HepG2 (cell line): ENCODE measurements around the gene ZNF22. TPM values are rescaled to one million over a fixed set of nuclear protein-coding genes. Genes with fewer than 3 reads are reported as not detected.

Experiments
- CHCHD3 ChIP-seq: sonication (generic); formaldehyde crosslinking; IDR thresholded peaks from 2 replicates; pipeline ENCODE4 v1.8.0; 2022; ENCODE audit warnings: mild to moderate bottlenecking, missing genetic modification reagents, moderate library complexity
- GLI4 ChIP-seq: sonication (generic); formaldehyde crosslinking; IDR thresholded peaks from 2 replicates; pipeline ENCODE4 v1.5.1; 2020; ENCODE audit warnings: missing genetic modification reagents, mild to moderate bottlenecking, moderate library complexity, borderline replicate concordance
- HNRNPH1 ChIP-seq: fragments of 200-400 bp; formaldehyde crosslinking; optimal IDR thresholded peaks from 2 replicates; pipeline ENCODE3; 2017; ENCODE audit warnings: mild to moderate bottlenecking, low read depth, low read length
- MYC ChIP-seq: sonication (generic); formaldehyde crosslinking; IDR thresholded peaks from 2 replicates; pipeline ENCODE4 v1.9.0; 2021; ENCODE audit warnings: missing genetic modification reagents, borderline replicate concordance
- POLR2AphosphoS5 ChIP-seq: IDR thresholded peaks from 2 replicates; pipeline ENCODE4 v1.6.1; 2012; ENCODE audit warnings: low read depth, low read length
- SRSF9 ChIP-seq: fragments of 200-400 bp; formaldehyde crosslinking; IDR thresholded peaks from 2 replicates; pipeline ENCODE4 v1.6.1; 2018; ENCODE audit warnings: borderline replicate concordance, mild to moderate bottlenecking, low read depth, low read length; ENCODE audit not compliant: insufficient read depth, poor library complexity, severe bottlenecking
- ZNF253 ChIP-seq: sonication (generic); formaldehyde crosslinking; IDR thresholded peaks from 2 replicates; pipeline ENCODE4 v1.8.0; 2022; ENCODE audit warnings: mild to moderate bottlenecking, missing genetic modification reagents, borderline replicate concordance
- ZNF556 ChIP-seq: sonication (generic); formaldehyde crosslinking; IDR thresholded peaks from 2 replicates; pipeline ENCODE4 v1.4.0; 2020; ENCODE audit warnings: mild to moderate bottlenecking, missing genetic modification reagents, borderline replicate concordance
- ZNF709 ChIP-seq: sonication (generic); formaldehyde crosslinking; IDR thresholded peaks from 2 replicates; pipeline ENCODE4 v1.5.0; 2020; ENCODE audit warnings: mild to moderate bottlenecking, missing genetic modification reagents
- ZNF816 ChIP-seq: sonication (generic); formaldehyde crosslinking; IDR thresholded peaks from 2 replicates; pipeline ENCODE4 v1.8.0; 2022; ENCODE audit warnings: missing genetic modification reagents, mild to moderate bottlenecking, borderline replicate concordance
- polyA plus RNA-seq, 8 experiments: library from polyadenylated mRNA; depleted of rRNA in 3 of 8; stranded (reverse) in 7 of 8; unstranded in 1 of 8; fragments of >200 nt; fragmentation: Illumina TruSeq in 4 of 8; extraction: Trizol in 4 of 8; gene quantifications; 2 replicates each; pipeline versions ENCODE4 v1.2.1 to v1.2.3, GENCODE V29; 2011 to 2016; ENCODE audit warnings: low read depth in 4 of 8, missing spikeins in 1 of 8, mixed read lengths in 1 of 8; ENCODE audit not compliant: insufficient read depth in 1 of 8
- total RNA-seq, 5 experiments: library from RNA; depleted of rRNA; stranded (reverse); fragments of >200 nt; fragmentation: Illumina TruSeq; extraction: Trizol; gene quantifications; 2 replicates each; pipeline ENCODE4 v1.2.3, GENCODE V29; 2016; ENCODE audit warnings: low read depth in 1 of 5
- TF ChIP-seq, protein P1 (sequence below): sonication (generic); formaldehyde crosslinking; IDR thresholded peaks from 2 replicates; pipeline ENCODE4 v1.5.1; 2020; ENCODE audit warnings: mild to moderate bottlenecking, missing genetic modification reagents, borderline replicate concordance
- TF ChIP-seq, protein P2 (sequence below): sonication (generic); formaldehyde crosslinking; IDR thresholded peaks from 2 replicates; pipeline ENCODE4 v1.5.0; 2020; ENCODE audit warnings: mild to moderate bottlenecking, missing genetic modification reagents
- TF ChIP-seq, protein P3 (sequence below): sonication (generic); formaldehyde crosslinking; IDR thresholded peaks from 2 replicates; pipeline ENCODE4 v1.4.0; 2020; ENCODE audit warnings: missing genetic modification reagents, borderline replicate concordance
- TF ChIP-seq, protein P4 (sequence below): sonication (generic); formaldehyde crosslinking; IDR thresholded peaks from 2 replicates; pipeline ENCODE4 v1.4.0; 2020; ENCODE audit warnings: low read depth, missing genetic modification reagents

Gene ZNF22
- total and polyA plus RNA-seq, 2 of the 13 experiments (the other 11 are each of a cell fraction or from before 2014, with no cell fraction given) = 0.40 to 1.3 TPM

DNA sequence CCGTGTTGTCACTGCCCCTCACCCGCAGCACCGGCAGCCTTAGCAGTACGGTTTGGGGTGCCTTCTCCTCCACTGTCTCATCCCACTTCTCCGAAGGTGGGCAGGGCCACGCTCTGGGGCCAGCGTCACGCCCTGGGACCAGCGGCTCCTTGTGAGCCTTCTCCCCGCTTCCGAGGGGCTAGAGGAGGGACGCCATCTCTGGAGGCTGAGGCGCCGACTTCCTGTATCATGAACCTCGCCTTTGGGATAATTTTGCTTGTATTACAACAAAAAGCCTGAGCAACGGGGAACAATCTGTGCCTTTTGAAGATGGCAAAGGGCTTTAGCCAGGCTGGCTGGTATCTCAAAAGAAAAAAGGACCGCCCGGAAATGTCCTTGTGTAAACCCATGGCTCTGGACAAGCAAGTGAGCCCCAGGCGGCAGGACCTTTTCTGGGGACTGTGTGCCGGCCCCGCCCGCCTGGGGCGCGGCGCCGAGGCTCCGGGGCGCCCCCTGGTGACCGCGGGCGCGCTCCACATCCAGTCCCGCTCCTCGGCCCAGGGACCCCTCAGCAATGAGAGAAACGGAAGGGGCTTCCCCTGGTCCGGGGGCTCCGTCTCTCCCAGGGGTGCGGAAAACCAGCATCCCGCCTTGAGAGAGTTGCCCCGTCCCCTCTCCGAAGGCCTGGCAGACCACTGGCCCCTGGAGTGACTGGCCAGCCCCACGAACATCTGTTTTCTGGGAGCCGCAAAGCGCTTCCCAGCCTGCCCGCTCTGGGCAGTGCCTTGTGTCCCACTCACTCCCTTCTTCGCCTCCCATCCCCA lies 25.9 kb upstream of the ZNF22 start (continued):
- TF ChIP-seq, protein P1, sequence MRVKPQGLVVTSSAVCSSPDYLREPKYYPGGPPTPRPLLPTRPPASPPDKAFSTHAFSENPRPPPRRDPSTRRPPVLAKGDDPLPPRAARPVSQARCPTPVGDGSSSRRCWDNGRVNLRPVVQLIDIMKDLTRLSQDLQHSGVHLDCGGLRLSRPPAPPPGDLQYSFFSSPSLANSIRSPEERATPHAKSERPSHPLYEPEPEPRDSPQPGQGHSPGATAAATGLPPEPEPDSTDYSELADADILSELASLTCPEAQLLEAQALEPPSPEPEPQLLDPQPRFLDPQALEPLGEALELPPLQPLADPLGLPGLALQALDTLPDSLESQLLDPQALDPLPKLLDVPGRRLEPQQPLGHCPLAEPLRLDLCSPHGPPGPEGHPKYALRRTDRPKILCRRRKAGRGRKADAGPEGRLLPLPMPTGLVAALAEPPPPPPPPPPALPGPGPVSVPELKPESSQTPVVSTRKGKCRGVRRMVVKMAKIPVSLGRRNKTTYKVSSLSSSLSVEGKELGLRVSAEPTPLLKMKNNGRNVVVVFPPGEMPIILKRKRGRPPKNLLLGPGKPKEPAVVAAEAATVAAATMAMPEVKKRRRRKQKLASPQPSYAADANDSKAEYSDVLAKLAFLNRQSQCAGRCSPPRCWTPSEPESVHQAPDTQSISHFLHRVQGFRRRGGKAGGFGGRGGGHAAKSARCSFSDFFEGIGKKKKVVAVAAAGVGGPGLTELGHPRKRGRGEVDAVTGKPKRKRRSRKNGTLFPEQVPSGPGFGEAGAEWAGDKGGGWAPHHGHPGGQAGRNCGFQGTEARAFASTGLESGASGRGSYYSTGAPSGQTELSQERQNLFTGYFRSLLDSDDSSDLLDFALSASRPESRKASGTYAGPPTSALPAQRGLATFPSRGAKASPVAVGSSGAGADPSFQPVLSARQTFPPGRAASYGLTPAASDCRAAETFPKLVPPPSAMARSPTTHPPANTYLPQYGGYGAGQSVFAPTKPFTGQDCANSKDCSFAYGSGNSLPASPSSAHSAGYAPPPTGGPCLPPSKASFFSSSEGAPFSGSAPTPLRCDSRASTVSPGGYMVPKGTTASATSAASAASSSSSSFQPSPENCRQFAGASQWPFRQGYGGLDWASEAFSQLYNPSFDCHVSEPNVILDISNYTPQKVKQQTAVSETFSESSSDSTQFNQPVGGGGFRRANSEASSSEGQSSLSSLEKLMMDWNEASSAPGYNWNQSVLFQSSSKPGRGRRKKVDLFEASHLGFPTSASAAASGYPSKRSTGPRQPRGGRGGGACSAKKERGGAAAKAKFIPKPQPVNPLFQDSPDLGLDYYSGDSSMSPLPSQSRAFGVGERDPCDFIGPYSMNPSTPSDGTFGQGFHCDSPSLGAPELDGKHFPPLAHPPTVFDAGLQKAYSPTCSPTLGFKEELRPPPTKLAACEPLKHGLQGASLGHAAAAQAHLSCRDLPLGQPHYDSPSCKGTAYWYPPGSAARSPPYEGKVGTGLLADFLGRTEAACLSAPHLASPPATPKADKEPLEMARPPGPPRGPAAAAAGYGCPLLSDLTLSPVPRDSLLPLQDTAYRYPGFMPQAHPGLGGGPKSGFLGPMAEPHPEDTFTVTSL = no peak
- TF ChIP-seq ZNF816 (CRISPR knock-in tag) (0 out of 2 replicates have a peak, but pooled peaks have one; percentile 51), ZNF253 (CRISPR knock-in tag) (no peak), CHCHD3 (no peak), MYC (CRISPR knock-in tag) (no peak), HNRNPH1 (peak; percentile 98), POLR2AphosphoS5 (peak; percentile 43; the same call in 1 of the 2 replicates), SRSF9 (no peak), ZNF556 (CRISPR knock-in tag) (no peak), GLI4 (CRISPR knock-in tag) (no peak), ZNF709 (CRISPR knock-in tag) (no peak; the same call in 1 of the 2 replicates)
- TF ChIP-seq, protein P2, sequence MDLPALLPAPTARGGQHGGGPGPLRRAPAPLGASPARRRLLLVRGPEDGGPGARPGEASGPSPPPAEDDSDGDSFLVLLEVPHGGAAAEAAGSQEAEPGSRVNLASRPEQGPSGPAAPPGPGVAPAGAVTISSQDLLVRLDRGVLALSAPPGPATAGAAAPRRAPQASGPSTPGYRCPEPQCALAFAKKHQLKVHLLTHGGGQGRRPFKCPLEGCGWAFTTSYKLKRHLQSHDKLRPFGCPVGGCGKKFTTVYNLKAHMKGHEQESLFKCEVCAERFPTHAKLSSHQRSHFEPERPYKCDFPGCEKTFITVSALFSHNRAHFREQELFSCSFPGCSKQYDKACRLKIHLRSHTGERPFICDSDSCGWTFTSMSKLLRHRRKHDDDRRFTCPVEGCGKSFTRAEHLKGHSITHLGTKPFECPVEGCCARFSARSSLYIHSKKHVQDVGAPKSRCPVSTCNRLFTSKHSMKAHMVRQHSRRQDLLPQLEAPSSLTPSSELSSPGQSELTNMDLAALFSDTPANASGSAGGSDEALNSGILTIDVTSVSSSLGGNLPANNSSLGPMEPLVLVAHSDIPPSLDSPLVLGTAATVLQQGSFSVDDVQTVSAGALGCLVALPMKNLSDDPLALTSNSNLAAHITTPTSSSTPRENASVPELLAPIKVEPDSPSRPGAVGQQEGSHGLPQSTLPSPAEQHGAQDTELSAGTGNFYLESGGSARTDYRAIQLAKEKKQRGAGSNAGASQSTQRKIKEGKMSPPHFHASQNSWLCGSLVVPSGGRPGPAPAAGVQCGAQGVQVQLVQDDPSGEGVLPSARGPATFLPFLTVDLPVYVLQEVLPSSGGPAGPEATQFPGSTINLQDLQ (CRISPR knock-in tag) = no peak
- TF ChIP-seq, protein P3, sequence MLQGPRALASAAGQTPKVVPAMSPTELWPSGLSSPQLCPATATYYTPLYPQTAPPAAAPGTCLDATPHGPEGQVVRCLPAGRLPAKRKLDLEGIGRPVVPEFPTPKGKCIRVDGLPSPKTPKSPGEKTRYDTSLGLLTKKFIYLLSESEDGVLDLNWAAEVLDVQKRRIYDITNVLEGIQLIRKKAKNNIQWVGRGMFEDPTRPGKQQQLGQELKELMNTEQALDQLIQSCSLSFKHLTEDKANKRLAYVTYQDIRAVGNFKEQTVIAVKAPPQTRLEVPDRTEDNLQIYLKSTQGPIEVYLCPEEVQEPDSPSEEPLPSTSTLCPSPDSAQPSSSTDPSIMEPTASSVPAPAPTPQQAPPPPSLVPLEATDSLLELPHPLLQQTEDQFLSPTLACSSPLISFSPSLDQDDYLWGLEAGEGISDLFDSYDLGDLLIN (CRISPR knock-in tag) = no peak
- TF ChIP-seq, protein P4, sequence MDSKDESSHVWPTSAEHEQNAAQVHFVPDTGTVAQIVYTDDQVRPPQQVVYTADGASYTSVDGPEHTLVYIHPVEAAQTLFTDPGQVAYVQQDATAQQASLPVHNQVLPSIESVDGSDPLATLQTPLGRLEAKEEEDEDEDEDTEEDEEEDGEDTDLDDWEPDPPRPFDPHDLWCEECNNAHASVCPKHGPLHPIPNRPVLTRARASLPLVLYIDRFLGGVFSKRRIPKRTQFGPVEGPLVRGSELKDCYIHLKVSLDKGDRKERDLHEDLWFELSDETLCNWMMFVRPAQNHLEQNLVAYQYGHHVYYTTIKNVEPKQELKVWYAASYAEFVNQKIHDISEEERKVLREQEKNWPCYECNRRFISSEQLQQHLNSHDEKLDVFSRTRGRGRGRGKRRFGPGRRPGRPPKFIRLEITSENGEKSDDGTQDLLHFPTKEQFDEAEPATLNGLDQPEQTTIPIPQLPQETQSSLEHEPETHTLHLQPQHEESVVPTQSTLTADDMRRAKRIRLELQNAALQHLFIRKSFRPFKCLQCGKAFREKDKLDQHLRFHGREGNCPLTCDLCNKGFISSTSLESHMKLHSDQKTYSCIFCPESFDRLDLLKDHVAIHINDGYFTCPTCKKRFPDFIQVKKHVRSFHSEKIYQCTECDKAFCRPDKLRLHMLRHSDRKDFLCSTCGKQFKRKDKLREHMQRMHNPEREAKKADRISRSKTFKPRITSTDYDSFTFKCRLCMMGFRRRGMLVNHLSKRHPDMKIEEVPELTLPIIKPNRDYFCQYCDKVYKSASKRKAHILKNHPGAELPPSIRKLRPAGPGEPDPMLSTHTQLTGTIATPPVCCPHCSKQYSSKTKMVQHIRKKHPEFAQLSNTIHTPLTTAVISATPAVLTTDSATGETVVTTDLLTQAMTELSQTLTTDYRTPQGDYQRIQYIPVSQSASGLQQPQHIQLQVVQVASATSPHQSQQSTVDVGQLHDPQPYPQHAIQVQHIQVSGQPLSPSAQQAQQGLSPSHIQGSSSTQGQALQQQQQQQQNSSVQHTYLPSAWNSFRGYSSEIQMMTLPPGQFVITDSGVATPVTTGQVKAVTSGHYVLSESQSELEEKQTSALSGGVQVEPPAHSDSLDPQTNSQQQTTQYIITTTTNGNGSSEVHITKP (CRISPR knock-in tag) = 0 out of 2 replicates have a peak, but pooled peaks have one; percentile 15
